Endothelial cell of umbilical vein (primary cell): ENCODE data around the gene DNAJC12. TPM values are rescaled to one million over a fixed set of nuclear protein-coding genes. Genes with fewer than 3 reads are reported as not detected.

Experiments
- BruUV-seq: library from RNA; stranded (reverse); fragments of 400-500 nt; replicated peaks from 2 replicates; lab custom pipeline; 2021; lab: Mats Ljungman, UMichigan
- CTCF ChIA-PET: fragments of 300-600, 350-600 bp; sonication (Branson Sonifier 250); formaldehyde crosslinking; loops from one replicate; lab custom pipeline; 2021; ENCODE audit warnings: antibody characterized with exemption, inconsistent platforms; lab: Charles Lee
- POLR2A ChIA-PET: fragments of 300-600, 350-600 bp; sonication (Branson Sonifier 250); formaldehyde crosslinking; loops from one replicate; lab custom pipeline; 2021; ENCODE audit warnings: antibody characterized with exemption, inconsistent platforms; lab: Charles Lee
- DNase-seq: peaks from one replicate; pipeline ENCODE4 v3.0.0-alpha.2; 2011; ENCODE audit warnings: low read depth, low spot score
- FAIRE-seq: peaks from 2 replicates; lab custom pipeline; 2011; peaks lifted over from hg19 to GRCh38; lab: Jason Lieb, UNC
- H2AFZ ChIP-seq: 2 replicates; pipeline ENCODE4 v1.6.0; 2012; ENCODE audit warnings: low read depth, low read length, control low read depth, inconsistent platforms
- H3K27ac ChIP-seq: 2 replicates; pipeline ENCODE4 v1.5.1; 2011; ENCODE audit warnings: low read depth, mild to moderate bottlenecking, control low read depth, low read length, moderate library complexity; ENCODE audit not compliant: insufficient read depth
- H3K27me3 ChIP-seq, 2 experiments: 2 replicates each; pipeline versions ENCODE4 v1.6.0 to v1.6.1; 2011; ENCODE audit warnings: low read length in 2 of 2, mixed read lengths in 1 of 2; ENCODE audit not compliant: control insufficient read depth in 2 of 2, insufficient read depth in 2 of 2
- H3K36me3 ChIP-seq, 2 experiments: 2 replicates in 1 of 2; 3 replicates in 1 of 2; pipeline ENCODE4 v1.5.1; 2011; ENCODE audit warnings: low read length in 2 of 2, mild to moderate bottlenecking in 1 of 2, moderate library complexity in 1 of 2; ENCODE audit not compliant: control insufficient read depth in 2 of 2, insufficient read depth in 2 of 2; ENCODE audit errors: extremely low read depth in 1 of 2
- H3K4me1 ChIP-seq: 3 replicates; pipeline ENCODE4 v1.5.1; 2011; ENCODE audit warnings: mild to moderate bottlenecking, low read length; ENCODE audit not compliant: control insufficient read depth, insufficient read depth; ENCODE audit errors: extremely low read depth
- H3K4me2 ChIP-seq: 2 replicates; pipeline ENCODE4 v1.6.1; 2011; ENCODE audit warnings: low read length, control low read depth, mixed read lengths; ENCODE audit not compliant: insufficient read depth
- H3K4me3 ChIP-seq, 3 experiments: fragments of 200-600 bp in 1 of 3; sonication (generic), shearing (Covaris generic) in 1 of 3; replicated peaks in 1 of 3; 2 replicates each; pipeline ENCODE4 v1.5.1; 2011 to 2016; ENCODE audit warnings: control low read depth in 3 of 3, low read length in 3 of 3, mild to moderate bottlenecking in 2 of 3, inconsistent platforms in 1 of 3, low read depth in 1 of 3, moderate library complexity in 1 of 3; ENCODE audit not compliant: insufficient read depth in 1 of 3
- H3K79me2 ChIP-seq: 2 replicates; pipeline ENCODE4 v1.6.0; 2012; ENCODE audit warnings: low read length, inconsistent platforms; ENCODE audit not compliant: control insufficient read depth, insufficient read depth
- H3K9ac ChIP-seq: replicated peaks from 2 replicates; pipeline ENCODE3; 2011; ENCODE audit warnings: low read length, control low read depth; ENCODE audit not compliant: insufficient read depth; ENCODE audit errors: extremely low read depth
- H3K9me1 ChIP-seq: replicated peaks from 3 replicates; pipeline ENCODE4 v1.6.0; 2011; ENCODE audit warnings: mild to moderate bottlenecking, low read length; ENCODE audit not compliant: control insufficient read depth, insufficient read depth; ENCODE audit errors: extremely low read depth
- H3K9me3 ChIP-seq: replicated peaks from 2 replicates; pipeline ENCODE4 v1.5.1; 2012; ENCODE audit warnings: low read length, inconsistent platforms; ENCODE audit not compliant: control insufficient read depth, insufficient read depth
- H4K20me1 ChIP-seq: replicated peaks from 2 replicates; pipeline ENCODE3; 2011; ENCODE audit warnings: mild to moderate bottlenecking, low read length; ENCODE audit not compliant: control insufficient read depth, insufficient read depth; ENCODE audit errors: extremely low read depth
- CTCF ChIP-seq, 2 donors: IDR thresholded peaks; 1 replicate in 1 of 2; 2 replicates in 1 of 2; pipeline ENCODE4 v1.5.1; 2011; ENCODE audit warnings: low read length in 2 of 2, mild to moderate bottlenecking in 2 of 2, moderate library complexity in 2 of 2, control low read depth in 1 of 2, inconsistent platforms in 1 of 2, low read depth in 1 of 2; ENCODE audit not compliant: insufficient read depth in 1 of 2; ENCODE audit errors: extremely low read depth in 1 of 2
- EZH2 ChIP-seq: IDR thresholded peaks from 2 replicates; pipeline ENCODE4 v1.6.1; 2012; ENCODE audit warnings: borderline replicate concordance, low read depth, mild to moderate bottlenecking, moderate library complexity, low read length, inconsistent platforms; ENCODE audit not compliant: severe bottlenecking
- FOS ChIP-seq: IDR thresholded peaks from 2 replicates; pipeline ENCODE4 v1.6.1; 2011; ENCODE audit warnings: mild to moderate bottlenecking, low read length, moderate library complexity, borderline replicate concordance; ENCODE audit not compliant: insufficient read depth
- GATA2 ChIP-seq: IDR thresholded peaks from 2 replicates; pipeline ENCODE4 v1.7.0; 2011; ENCODE audit warnings: low read depth, mild to moderate bottlenecking, moderate library complexity, mixed read lengths, low read length; ENCODE audit not compliant: insufficient read length, insufficient read depth
- JUN ChIP-seq: IDR thresholded peaks from 2 replicates; pipeline ENCODE4 v1.6.1; 2011; ENCODE audit warnings: borderline replicate concordance, low read depth; ENCODE audit not compliant: insufficient read length, insufficient read depth
- MYC ChIP-seq: IDR thresholded peaks from one replicate; pipeline ENCODE4 v1.6.1; 2011; ENCODE audit warnings: mild to moderate bottlenecking, low read depth, low read length
- POLR2A ChIP-seq: IDR thresholded peaks from 2 replicates; pipeline ENCODE4 v1.6.1; 2012; ENCODE audit warnings: low read depth, mild to moderate bottlenecking, control low read depth, low read length
- POLR2AphosphoS5 ChIP-seq: IDR thresholded peaks from 2 replicates; pipeline ENCODE4 v1.6.1; 2012; ENCODE audit warnings: low read depth, mild to moderate bottlenecking, control low read depth, low read length, moderate library complexity; ENCODE audit not compliant: insufficient read depth
- dilution Hi-C: fragments of 300-500 bp; cut with MboI; formaldehyde crosslinking; loops from one replicate; pipeline ENCODE4 v1.15.0; 2019; ENCODE audit warnings: low sequenced_read_pairs; ENCODE audit not compliant: extremely low pct_ligation_motif_present
- intact Hi-C: fragments of 100-400 bp; cut with micrococcal nuclease; formaldehyde crosslinking; loops from one replicate; pipeline ENCODE4 v1.10.0; 2022
- polyA plus RNA-seq, 4 experiments: library from polyadenylated mRNA; depleted of rRNA in 3 of 4; stranded (reverse) in 3 of 4; unstranded in 1 of 4; fragments of >200 nt; gene quantifications; 2 replicates each; pipeline versions ENCODE4 v1.2.1 to v1.2.3, GENCODE V29; 2011 to 2012; ENCODE audit warnings: missing spikeins in 1 of 4
- total RNA-seq: library from RNA; stranded (reverse); gene quantifications from 2 replicates; pipeline ENCODE4 v1.2.3, GENCODE V29; 2021

The DNAJC12 gene
- total and polyA plus RNA-seq, 2 donors (not counting 3 experiments of a cell fraction or from before 2014, with no cell fraction given) = 0.54 to 1.0 TPM

GRCh38 chr10:67779465-67780203 is 58.4 kb downstream of the DNAJC12 start:
- peaks cover 22% of the 10 kb centered on the region for H3K4me1 ChIP-seq
- H2AFZ ChIP-seq = no peak overlapping the region
- no peak overlapping the region for H3K4me2 ChIP-seq
- peaks cover 0 to 5% of the 10 kb centered on the region in 2 experiments for H3K27me3 ChIP-seq
- dilution Hi-C loops = no loop called here
- DNase-seq (peak; percentile 75), FAIRE-seq (peak; percentile 87)
- H3K36me3 ChIP-seq = no peaks in the 10 kb centered on the region
- POLR2A ChIA-PET = no interaction called here
- intact Hi-C loops = loop anchor here (1.0 to 10.0 kb wide), 5 partner anchors 82 to 473 kb away; no protein-coding TSS in a partner anchor
- no peaks in the 10 kb centered on the region for H4K20me1 ChIP-seq
- CTCF ChIA-PET = interaction anchor here (0.6 to 7.1 kb wide), 29 partner anchors 9 to 848 kb away, joined by 3 to 310 read pairs (median 5); partner anchors contain the start of gene CTNNA3
- H3K9me1 ChIP-seq = no peaks in the 10 kb centered on the region
- no peak overlapping the region for H3K4me3 ChIP-seq
- no peaks in the 10 kb centered on the region for H3K79me2 ChIP-seq
- no TSS peak for BruUV-seq
- H3K9me3 ChIP-seq = no peaks in the 10 kb centered on the region
- no peak for TF ChIP-seq JUN
- peak; percentile 40 to 62 for TF ChIP-seq CTCF (IDR thresholded peaks at IDR 0.05; ENCODE audit: extremely low read depth in 1 of 2, insufficient read depth in 1 of 2, low read depth in 1 of 2, low read length in 2 of 2)
- TF ChIP-seq EZH2 = no peak
- TF ChIP-seq POLR2A = no peak
- H3K9ac ChIP-seq = no peak overlapping the region
- no peak overlapping the region for H3K27ac ChIP-seq

GRCh38 chr10:67776371-67776770 is 61.6 kb downstream of the DNAJC12 start:
- dilution Hi-C loops = no loop called here
- intact Hi-C loops = loop anchor here (10.0 kb wide), 1 partner anchor 172 kb away; no protein-coding TSS in a partner anchor
- peak; percentile 38 for FAIRE-seq

More at GRCh38 chr10:67776371-67776770, 61.6 kb downstream of the DNAJC12 start:
- Histone ChIP-seq H2AFZ (peak overlapping the region; percentile 73), H3K79me2 (no peaks in the 10 kb centered on the region), H3K9me3 (no peaks in the 10 kb centered on the region), H4K20me1 (no peaks in the 10 kb centered on the region), H3K4me3 (no peak overlapping the region), H3K36me3 (no peaks in the 10 kb centered on the region), H3K27me3 (no peaks in the 10 kb centered on the region), H3K4me1 (peaks cover 29% of the 10 kb centered on the region), H3K9me1 (no peaks in the 10 kb centered on the region), H3K9ac (no peak overlapping the region), H3K4me2 (no peak overlapping the region), H3K27ac (peak overlapping the region; percentile 87)
- ChIA-PET POLR2A (no interaction called here), CTCF (interaction anchor here (1.2 to 7.1 kb wide), 4 partner anchors 9 to 111 kb away, joined by 3 to 310 read pairs (median 100); partner anchors contain the start of gene CTNNA3)
- TF ChIP-seq MYC (no peak), JUN (no peak), EZH2 (no peak), FOS (no peak), GATA2 (no peak), CTCF (IDR thresholded peaks at IDR 0.05; ENCODE audit: extremely low read depth in 1 of 2, insufficient read depth in 1 of 2, low read depth in 1 of 2, low read length in 2 of 2) (no peak), POLR2AphosphoS5 (no peak)
- no peak for DNase-seq
- no TSS peak for BruUV-seq
